ENCODE measurements around the gene HS6ST3.

Gene HS6ST3

GRCh38 chr13:96862093-96862492, 772.2 kb downstream of the HS6ST3 start:
- DNase-seq: no peak

GRCh38 chr13:96862999-96863398, 773.1 kb downstream of the HS6ST3 start:
- DNase-seq: no peak

GRCh38 chr13:96871469-96871868, 781.6 kb downstream of the HS6ST3 start:
- no peak for DNase-seq

- DNase-seq: no peak
These were observed 790.5 kb downstream of the HS6ST3 start for GRCh38 chr13:96880419-96880818.

All from NCI-H2107 (cell line).